PC-3 (cell line): ENCODE results near the gene ATXN7L1. TPM values are rescaled to one million over a fixed set of nuclear protein-coding genes. Genes with fewer than 3 reads are reported as not detected.

Source experiments
- ATAC-seq: fragments of 200-7000 bp; cut with Tn5 transposase; 2 replicates; pipeline ENCODE4 v1.9.1; 2020; ENCODE audit warnings: mild to moderate bottlenecking, moderate library complexity
- BruUV-seq: library from RNA; stranded (reverse); fragments of 400-500 nt; replicated peaks from 2 replicates; lab custom pipeline; 2021; lab: Mats Ljungman, UMichigan
- CTCF ChIA-PET: fragments of 300-600 bp; sonication (Branson Sonifier 250); formaldehyde crosslinking; loops from one replicate; lab custom pipeline; 2022; ENCODE audit warnings: antibody characterized with exemption; lab: Charles Lee
- POLR2A ChIA-PET: fragments of 300-600 bp; sonication (Branson Sonifier 250); formaldehyde crosslinking; loops from one replicate; lab custom pipeline; 2022; ENCODE audit warnings: antibody characterized with exemption; ENCODE audit not compliant: unreplicated experiment; lab: Charles Lee
- DNase-seq: peaks from one replicate; pipeline ENCODE4 v3.0.0-alpha.2; 2015
- H2AFZ ChIP-seq: fragments of 300-600 bp; sonication (generic); 2 replicates; pipeline ENCODE4 v1.6.0; 2016; ENCODE audit warnings: antibody characterized with exemption, low read length
- H3F3A ChIP-seq: fragments of 300-600 bp; sonication (generic); one replicate; pipeline ENCODE4 v1.6.0; 2017; ENCODE audit warnings: antibody characterized with exemption, low read length, control low read depth, mild to moderate bottlenecking; ENCODE audit not compliant: unreplicated experiment
- H3K27ac ChIP-seq: fragments of 300-600 bp; sonication (generic); 2 replicates; pipeline ENCODE4 v1.5.1; 2016; ENCODE audit warnings: mild to moderate bottlenecking, low read length
- H3K27me3 ChIP-seq: fragments of 300-600 bp; sonication (generic); 2 replicates; pipeline ENCODE4 v1.6.1; 2016; ENCODE audit warnings: low read length, mixed read lengths
- H3K36me3 ChIP-seq: fragments of 300-600 bp; sonication (generic); 2 replicates; pipeline ENCODE4 v1.6.1; 2016; ENCODE audit warnings: low read depth, mixed run types, low read length, mixed read lengths
- H3K4me1 ChIP-seq: fragments of 300-600 bp; sonication (generic); 2 replicates; pipeline ENCODE4 v1.5.1; 2016; ENCODE audit warnings: low read length; ENCODE audit not compliant: insufficient read depth
- H3K4me2 ChIP-seq: fragments of 300-600 bp; sonication (generic); 2 replicates; pipeline ENCODE4 v1.6.0; 2016; ENCODE audit warnings: low read length
- H3K4me3 ChIP-seq: fragments of 300-600 bp; sonication (generic); 2 replicates; pipeline ENCODE4 v1.5.1; 2016; ENCODE audit warnings: mild to moderate bottlenecking, low read length, mixed read lengths
- H3K79me2 ChIP-seq: fragments of 300-600 bp; sonication (generic); 2 replicates; pipeline ENCODE4 v1.6.1; 2017; ENCODE audit warnings: low read length, mixed read lengths
- H3K9ac ChIP-seq: fragments of 300-600 bp; sonication (generic); 2 replicates; pipeline ENCODE4 v1.6.0; 2016; ENCODE audit warnings: mild to moderate bottlenecking, low read length
- H3K9me2 ChIP-seq: fragments of 300-600 bp; sonication (generic); replicated peaks from 2 replicates; pipeline ENCODE4 v1.6.1; 2016; ENCODE audit warnings: mixed run types, low read length, mixed read lengths
- H3K9me3 ChIP-seq: fragments of 300-600 bp; sonication (generic); 2 replicates; pipeline ENCODE4 v1.6.1; 2016; ENCODE audit warnings: low read length, mixed read lengths
- H4K20me1 ChIP-seq: fragments of 300-600 bp; sonication (generic); 2 replicates; pipeline ENCODE4 v1.6.1; 2016; ENCODE audit warnings: low read length, mixed read lengths
- CTCF ChIP-seq: fragments of 300-600 bp; sonication (generic); conservative IDR thresholded peaks from 2 replicates; pipeline ENCODE4 v1.5.1; 2017; ENCODE audit warnings: antibody characterized with exemption, low read depth, mild to moderate bottlenecking, low read length
- EZH2 ChIP-seq: fragments of 300-600 bp; sonication (generic); IDR thresholded peaks from one replicate; pipeline ENCODE4 v1.6.1; 2017; ENCODE audit warnings: antibody characterized with exemption, mild to moderate bottlenecking, low read length; ENCODE audit not compliant: unreplicated experiment
- EZH2phosphoT487 ChIP-seq: fragments of 300-600 bp; sonication (generic); IDR thresholded peaks from 2 replicates; pipeline ENCODE4 v1.6.1; 2018; ENCODE audit warnings: mild to moderate bottlenecking, antibody characterized with exemption, low read length, borderline replicate concordance
- intact Hi-C: fragments of 100-400 bp; cut with micrococcal nuclease; formaldehyde crosslinking; loops from 2 replicates; pipeline ENCODE4 v1.9.0; 2023
- total RNA-seq: library from RNA; depleted of rRNA; stranded (reverse); fragments of >200 nt; gene quantifications from 2 replicates; pipeline ENCODE4 v1.2.3, GENCODE V29; 2014

ATXN7L1 gene
- total RNA-seq, 1 experiment from 2014 or later = 16.0 TPM

GRCh38 chr7:105602325-105603305 is 273.8 kb downstream of the ATXN7L1 start:
- ChIA-PET CTCF (no interaction called here), POLR2A (interaction anchor here (0.7 kb wide), 1 partner anchor 258 kb away, joined by 3 read pairs; no protein-coding TSS in a partner anchor)
- no TSS peak for BruUV-seq
- Histone ChIP-seq H3K27me3 (no peaks in the 10 kb centered on the region), H2AFZ (no peak overlapping the region), H3K9me3 (no peaks in the 10 kb centered on the region), H4K20me1 (no peaks in the 10 kb centered on the region), H3K79me2 (no peaks in the 10 kb centered on the region), H3K4me3 (no peak overlapping the region), H3K4me1 (peaks cover 4% of the 10 kb centered on the region; the same call in 1 of the 2 replicates), H3K4me2 (no peak overlapping the region), H3F3A (no peaks in the 10 kb centered on the region), H3K9ac (no peak overlapping the region), H3K36me3 (no peaks in the 10 kb centered on the region), H3K27ac (no peak overlapping the region), H3K9me2 (no peaks in the 10 kb centered on the region)
- ATAC-seq = no peak
- TF ChIP-seq CTCF (no peak), EZH2 (no peak), EZH2phosphoT487 (no peak)
- intact Hi-C loops = no loop called here
- DNase-seq = no peak

GRCh38 chr7:105600720-105601550 is 275.5 kb downstream of the ATXN7L1 start:
- TF ChIP-seq EZH2phosphoT487 (no peak), EZH2 (no peak), CTCF (no peak)
- DNase-seq (peak; percentile 29), ATAC-seq (no peak)
- Histone ChIP-seq H3K4me3 (no peak overlapping the region), H3K9ac (no peak overlapping the region), H3F3A (no peaks in the 10 kb centered on the region), H3K36me3 (no peaks in the 10 kb centered on the region), H3K79me2 (no peaks in the 10 kb centered on the region), H4K20me1 (no peaks in the 10 kb centered on the region), H3K9me3 (no peaks in the 10 kb centered on the region), H3K9me2 (no peaks in the 10 kb centered on the region), H3K4me2 (no peak overlapping the region), H3K4me1 (peaks cover 5% of the 10 kb centered on the region; the same call in 1 of the 2 replicates), H2AFZ (no peak overlapping the region), H3K27me3 (no peaks in the 10 kb centered on the region), H3K27ac (no peak overlapping the region)
- CTCF ChIA-PET = interaction anchor here (0.6 kb wide), 1 partner anchor 217 kb away, joined by 3 read pairs; no protein-coding TSS in a partner anchor
- intact Hi-C loops = no loop called here
- POLR2A ChIA-PET = interaction anchor here (0.6 kb wide), 1 partner anchor 578 kb away, joined by 3 read pairs; no protein-coding TSS in a partner anchor
- no TSS peak for BruUV-seq
